Inferior parietal cortex (tissue), 1 donor: ENCODE results near the gene SFTPA1.
A peak's percentile ranks its signal among the peaks of the same experiment; 100 is the strongest.
"Not testable (repeated sequence)": the region's sequence is repeated elsewhere in the genome, so short reads cannot be mapped to it uniquely, and the experiment has no call there.

ENCODE experiments used
- DNase-seq: peaks from one replicate; pipeline ENCODE4 v3.0.0-alpha.2; 2016; ENCODE audit errors: extremely low spot score

Gene SFTPA1

GRCh38 chr10:79610601-79611191, at the start of gene SFTPA1:
TSS of gene SFTPA1 (plus strand) at chr10:79610939. CDS start at chr10:79611826, 887 bp downstream.
- no peak for DNase-seq

- DNase-seq, result no peak
Observed at GRCh38 chr10:79561257-79561656, 49.5 kb upstream of the SFTPA1 start.

- peak; percentile 69 for DNase-seq
Observed at GRCh38 chr10:79562135-79562756, 48.5 kb upstream of the SFTPA1 start.

- no peak for DNase-seq
Observed at GRCh38 chr10:79563426-79563825, 47.3 kb upstream of the SFTPA1 start.

- DNase-seq, result not testable (repeated sequence)
Observed at GRCh38 chr10:79570624-79571023, 40.1 kb upstream of the SFTPA1 start.

- no peak for DNase-seq
Observed at GRCh38 chr10:79579361-79579760, 31.4 kb upstream of the SFTPA1 start.

- no peak for DNase-seq
Observed at GRCh38 chr10:79581044-79581443, 29.7 kb upstream of the SFTPA1 start.

- no peak for DNase-seq
Observed at GRCh38 chr10:79582096-79582495, 28.6 kb upstream of the SFTPA1 start.

- DNase-seq, result not testable (repeated sequence)
Observed at GRCh38 chr10:79582954-79583353, 27.8 kb upstream of the SFTPA1 start.

GRCh38 chr10:79583488-79584024, 27.2 kb upstream of the SFTPA1 start:
- DNase-seq, result no peak

- DNase-seq, result no peak
Observed at GRCh38 chr10:79585870-79586527, 24.7 kb upstream of the SFTPA1 start.

GRCh38 chr10:79586933-79587332, 23.8 kb upstream of the SFTPA1 start:
- no peak for DNase-seq

- DNase-seq, result no peak
Observed at GRCh38 chr10:79588800-79589199, 21.9 kb upstream of the SFTPA1 start.

- DNase-seq, result no peak
Observed at GRCh38 chr10:79593377-79593776, 17.4 kb upstream of the SFTPA1 start.

- DNase-seq, result not testable (repeated sequence)
Observed at GRCh38 chr10:79594565-79594964, 16.2 kb upstream of the SFTPA1 start.

- no peak for DNase-seq
Observed at GRCh38 chr10:79595510-79595909, 15.2 kb upstream of the SFTPA1 start.

- DNase-seq, result not testable (repeated sequence)
Observed at GRCh38 chr10:79599644-79600043, 11.1 kb upstream of the SFTPA1 start.

- DNase-seq, result no peak
Observed at GRCh38 chr10:79601939-79602338, 8.8 kb upstream of the SFTPA1 start.

GRCh38 chr10:79602953-79603352, 7.8 kb upstream of the SFTPA1 start:
- no peak for DNase-seq

GRCh38 chr10:79604294-79604693, 6.4 kb upstream of the SFTPA1 start:
- DNase-seq, result no peak

GRCh38 chr10:79605308-79605707, 5.4 kb upstream of the SFTPA1 start:
- no peak for DNase-seq

GRCh38 chr10:79608505-79609375, 2.0 kb upstream of the SFTPA1 start:
- DNase-seq, result peak; percentile 5
